Tibial nerve (tissue), 4 donors: Measurements from ENCODE around the gene LAMTOR5.

ENCODE experiments used
- CTCF ChIP-seq, 5 experiments: fragments of 200-600 bp in 3 of 5; fragments of 450-650 bp in 2 of 5; sonication (generic) in 3 of 5; IDR thresholded peaks; one replicate each; pipeline ENCODE4 v1.5.1; 2016 to 2019; ENCODE audit warnings: antibody characterized with exemption in 5 of 5, mild to moderate bottlenecking in 3 of 5, moderate library complexity in 2 of 5
- EP300 ChIP-seq, 2 donors: sonication (generic); formaldehyde crosslinking; IDR thresholded peaks; one replicate each; pipeline ENCODE4 v1.6.1; 2017; ENCODE audit warnings: antibody characterized with exemption in 2 of 2, mild to moderate bottlenecking in 1 of 2
- POLR2A ChIP-seq, 2 donors: fragments of 450-650 bp; IDR thresholded peaks; one replicate each; pipeline ENCODE4 v1.6.1; 2017; ENCODE audit warnings: antibody characterized with exemption in 2 of 2, mild to moderate bottlenecking in 2 of 2, moderate library complexity in 2 of 2

- TF ChIP-seq CTCF (IDR thresholded peaks at IDR 0.05) (no peak), EP300 (IDR thresholded peaks at IDR 0.05) (no peak), POLR2A (IDR thresholded peaks at IDR 0.05) (no peak)
Measured at GRCh38 chr1:110361856-110362255, 45.6 kb downstream of the LAMTOR5 start.
